ENCODE measurements around the gene PCK1.

GRCh38 chr20:57605878-57606277 lies 45.0 kb downstream of the PCK1 start:
- TF ChIP-seq CTCF (conservative IDR thresholded peaks at IDR 0.05; ENCODE audit: low read depth, low read length) = no peak
- no peak for TF ChIP-seq EZH2phosphoT487 (IDR thresholded peaks at IDR 0.05; ENCODE audit: borderline replicate concordance, low read length)
- TF ChIP-seq EZH2 (IDR thresholded peaks at IDR 0.05; ENCODE audit: low read length, unreplicated experiment) = no peak
